CD4-positive, alpha-beta T cell treated with Interferon gamma for 1 hour (primary cell): ENCODE results near the gene VAMP8.
"Not testable (repeated sequence)": the region's sequence is repeated elsewhere in the genome, so short reads cannot be mapped to it uniquely, and the experiment has no call there.

Source experiments
- DNase-seq: peaks from one replicate; pipeline ENCODE4 v3.0.0-alpha.2; 2020

Gene VAMP8

GRCh38 chr2:85583667-85584353 is 6.4 kb downstream of the VAMP8 start:
- no peak for DNase-seq

- DNase-seq = no peak
Measured at GRCh38 chr2:85584354-85584856, 7.0 kb downstream of the VAMP8 start, which contains the start of gene VAMP5. Gene VAMP5 (plus strand): TSS chr2:85584431. CDS start chr2:85584491, 60 bp downstream.

DNA sequence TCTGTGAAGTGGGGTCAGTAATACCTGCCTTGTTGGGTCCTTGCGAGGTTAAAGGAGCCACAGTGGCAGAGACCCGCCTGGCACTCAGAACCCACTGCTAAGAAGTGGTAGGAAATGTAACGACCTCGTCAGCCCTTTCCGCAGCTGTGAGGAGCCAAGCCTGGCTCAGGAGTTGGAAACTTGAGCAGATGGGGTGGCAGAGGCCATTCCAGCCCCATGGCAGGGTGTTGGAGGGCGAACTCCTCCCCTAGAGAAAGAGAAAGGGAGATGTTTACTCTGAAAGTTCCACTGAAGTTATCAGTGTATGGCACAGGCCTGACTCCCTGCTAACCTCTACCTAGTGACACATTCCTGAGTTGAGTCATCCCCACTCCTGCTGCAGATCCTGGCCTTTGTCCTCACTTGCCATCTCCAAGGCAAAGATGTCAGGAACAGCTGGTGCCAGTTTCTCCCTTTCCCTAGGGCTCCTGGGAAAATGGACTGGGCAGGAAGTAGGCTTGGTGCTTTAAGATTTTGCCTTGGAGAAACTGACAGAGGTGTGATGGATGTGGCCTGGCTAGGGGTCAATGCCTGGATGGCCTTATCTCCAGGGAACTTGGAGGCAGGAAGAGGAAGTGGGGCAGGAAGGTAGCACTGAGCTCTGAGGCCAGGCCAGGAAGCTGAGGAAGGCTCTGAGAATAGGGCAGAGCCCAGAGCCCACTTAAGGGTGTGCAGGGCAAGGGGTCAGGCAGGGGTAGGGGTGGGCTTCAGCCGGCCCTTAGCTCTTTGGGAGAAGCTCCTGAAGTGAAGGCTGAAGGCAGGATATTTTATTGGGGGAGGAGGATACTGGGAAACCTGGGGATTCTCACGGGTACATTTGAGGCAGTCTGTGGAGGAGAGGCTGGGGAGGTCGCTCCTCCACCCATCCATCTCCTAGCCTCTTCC is 7.7 kb downstream of the VAMP8 start:
- DNase-seq = no peak

DNA sequence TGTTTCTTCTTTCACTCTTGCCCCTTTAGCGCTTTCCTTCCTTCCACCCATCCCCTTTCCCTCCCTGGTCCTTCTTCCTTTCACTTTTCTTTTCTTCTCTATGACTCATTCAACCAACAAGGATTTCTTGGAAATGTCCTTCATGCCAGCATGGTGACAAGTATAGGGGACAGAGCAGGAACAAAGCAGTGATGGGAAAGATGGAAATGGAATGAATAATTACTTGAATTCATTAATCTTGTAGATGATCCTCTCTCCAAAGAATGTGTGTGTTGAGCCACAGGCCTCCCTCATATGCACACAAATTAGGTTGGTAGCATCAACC is 8.4 kb downstream of the VAMP8 start:
- no peak for DNase-seq

GRCh38 chr2:85588236-85588635 is 10.8 kb downstream of the VAMP8 start:
- DNase-seq = no peak

GRCh38 chr2:85588645-85589044 is 11.3 kb downstream of the VAMP8 start:
- no peak for DNase-seq

GRCh38 chr2:85589181-85589580 is 11.8 kb downstream of the VAMP8 start:
- no peak for DNase-seq

DNA sequence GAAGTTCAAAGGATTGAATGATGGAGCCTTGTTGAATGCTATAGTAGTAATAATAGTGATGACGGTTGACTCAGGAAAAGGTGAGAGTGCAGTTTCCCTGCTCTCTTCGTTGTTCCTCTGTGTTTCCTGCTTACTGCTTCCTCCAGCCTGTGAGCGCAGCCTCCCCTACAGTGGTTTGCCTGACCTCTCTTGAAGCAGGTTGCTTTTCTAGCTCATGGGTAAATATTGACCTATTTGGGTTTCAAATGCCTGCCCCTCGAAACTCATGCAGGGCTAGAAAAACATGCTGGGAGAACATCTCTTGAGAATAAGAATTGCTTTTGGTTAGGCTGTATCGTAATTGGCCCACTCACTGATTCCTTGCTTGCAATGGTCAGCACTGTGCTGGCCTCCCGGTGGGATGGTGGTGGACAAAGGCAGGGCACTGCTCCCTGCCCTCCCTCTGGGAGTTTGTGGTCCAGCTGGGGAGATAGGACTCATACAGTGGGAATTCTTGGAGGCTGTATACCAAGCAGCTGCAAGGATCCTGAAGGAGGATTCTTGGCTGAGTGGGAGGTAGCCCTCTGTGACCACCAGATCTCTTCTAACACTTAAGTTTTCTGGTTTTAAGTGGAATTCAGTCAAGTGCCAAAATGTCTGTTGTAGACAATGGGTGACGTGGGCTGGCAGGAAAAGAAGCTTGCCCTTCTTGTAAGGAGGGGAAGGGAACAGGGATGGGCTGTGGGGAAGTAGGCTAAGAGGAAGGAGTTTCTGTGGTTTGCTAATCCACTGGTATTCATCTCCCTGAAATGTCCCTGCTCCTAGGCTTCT is 12.8 kb downstream of the VAMP8 start:
- peak; percentile 42 for DNase-seq

DNA sequence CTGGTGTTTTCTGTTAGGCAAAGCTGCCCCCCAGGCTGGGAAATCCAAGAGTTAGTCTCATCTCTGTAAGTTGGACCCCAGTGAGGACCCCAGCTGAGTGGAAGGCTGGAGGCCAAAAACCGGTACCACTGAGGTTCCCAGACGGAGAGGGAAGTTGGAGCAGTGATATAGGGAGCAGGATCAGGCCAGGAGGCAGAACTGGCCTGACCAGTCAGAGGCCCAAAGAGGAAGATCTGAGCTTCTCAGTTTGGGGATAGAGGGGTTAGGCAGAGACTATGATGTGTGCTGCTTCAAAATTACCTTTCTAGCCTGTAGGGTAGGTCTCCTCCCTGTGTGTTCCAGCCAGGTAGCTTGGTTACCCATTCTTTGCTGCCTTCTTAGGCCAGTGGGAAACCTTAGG is 13.6 kb downstream of the VAMP8 start:
- no peak for DNase-seq

GRCh38 chr2:85591563-85591962 is 14.2 kb downstream of the VAMP8 start:
- DNase-seq = no peak

DNA sequence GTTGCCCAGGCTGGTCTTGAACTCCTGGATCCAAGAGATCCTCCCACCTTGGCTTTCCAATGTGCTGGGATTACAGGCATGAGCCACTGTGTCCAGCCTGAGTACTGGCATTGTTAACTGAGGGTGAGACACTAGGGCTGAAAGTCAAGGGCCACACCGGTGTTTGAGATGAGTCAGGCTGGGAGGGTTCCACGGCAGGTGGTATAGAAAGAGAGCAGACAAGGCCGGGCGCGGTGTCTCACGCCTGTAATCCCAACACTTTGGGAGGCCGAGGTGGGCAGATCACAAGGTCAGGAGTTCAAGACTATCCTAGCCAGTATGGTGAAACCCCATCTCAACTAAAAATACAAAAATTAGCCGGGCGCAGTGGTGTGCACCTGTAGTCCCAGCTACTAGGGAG is 14.9 kb downstream of the VAMP8 start:
- not testable (repeated sequence) for DNase-seq

GRCh38 chr2:85593023-85593422 is 15.6 kb downstream of the VAMP8 start:
- no peak for DNase-seq

GRCh38 chr2:85594715-85595300 is 17.4 kb downstream of the VAMP8 start:
- DNase-seq = no peak

DNA sequence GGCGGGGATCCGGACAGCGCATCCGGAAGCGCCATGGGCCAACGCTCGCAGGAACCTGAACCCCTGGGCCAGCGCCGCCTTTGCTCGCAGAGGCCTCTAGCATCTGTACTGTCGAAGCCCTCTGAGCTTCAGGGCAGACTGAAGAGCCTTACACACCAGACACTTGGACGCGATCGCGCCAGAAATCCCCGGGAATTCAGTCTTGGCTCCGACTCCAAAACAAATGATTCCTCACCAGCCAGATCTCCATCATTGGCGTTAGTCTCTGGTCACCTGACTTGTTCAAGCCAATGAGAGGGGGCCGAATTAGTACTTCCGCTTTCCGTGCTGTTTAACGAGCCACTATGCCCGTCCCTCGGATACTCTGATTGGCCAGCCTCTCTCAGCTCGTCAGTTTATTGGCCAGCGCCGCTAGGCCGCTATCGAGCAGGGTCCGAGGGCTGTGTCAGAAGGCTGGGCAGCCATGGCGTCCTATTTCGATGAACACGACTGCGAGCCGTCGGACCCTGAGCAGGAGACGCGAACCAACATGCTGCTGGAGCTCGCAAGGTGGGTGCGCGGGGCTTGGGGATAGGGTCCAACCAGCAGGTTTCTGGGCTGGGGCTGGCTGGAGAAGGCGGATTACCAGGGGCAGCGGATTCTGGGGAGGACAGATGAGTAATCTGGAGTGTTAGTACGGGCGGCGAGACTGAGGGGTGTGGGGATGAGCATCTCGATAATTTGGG is 18.1 kb downstream of the VAMP8 start, which contains the start of gene RNF181:
RNF181 (plus strand) TSS at position 445 of the 725 bp plus-strand sequence; CDS start at position 464, 19 bp downstream.
- peak; percentile 93 for DNase-seq

DNA sequence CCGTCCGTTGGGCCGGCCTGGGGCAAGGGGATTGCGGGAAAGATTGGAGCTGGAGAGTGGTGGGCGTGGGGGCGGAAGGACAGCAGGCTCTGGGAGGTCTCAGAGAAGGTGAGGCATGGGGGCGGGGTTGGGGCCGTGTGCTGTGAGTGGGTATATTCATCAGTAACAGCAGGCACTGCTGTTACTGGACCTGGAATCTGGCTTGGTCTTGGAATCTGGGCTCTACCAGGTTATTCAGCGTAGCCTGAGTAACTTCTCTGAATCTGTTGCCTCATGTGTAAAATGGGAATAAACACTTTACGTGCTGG is 18.6 kb downstream of the VAMP8 start:
- DNase-seq = no peak

DNA sequence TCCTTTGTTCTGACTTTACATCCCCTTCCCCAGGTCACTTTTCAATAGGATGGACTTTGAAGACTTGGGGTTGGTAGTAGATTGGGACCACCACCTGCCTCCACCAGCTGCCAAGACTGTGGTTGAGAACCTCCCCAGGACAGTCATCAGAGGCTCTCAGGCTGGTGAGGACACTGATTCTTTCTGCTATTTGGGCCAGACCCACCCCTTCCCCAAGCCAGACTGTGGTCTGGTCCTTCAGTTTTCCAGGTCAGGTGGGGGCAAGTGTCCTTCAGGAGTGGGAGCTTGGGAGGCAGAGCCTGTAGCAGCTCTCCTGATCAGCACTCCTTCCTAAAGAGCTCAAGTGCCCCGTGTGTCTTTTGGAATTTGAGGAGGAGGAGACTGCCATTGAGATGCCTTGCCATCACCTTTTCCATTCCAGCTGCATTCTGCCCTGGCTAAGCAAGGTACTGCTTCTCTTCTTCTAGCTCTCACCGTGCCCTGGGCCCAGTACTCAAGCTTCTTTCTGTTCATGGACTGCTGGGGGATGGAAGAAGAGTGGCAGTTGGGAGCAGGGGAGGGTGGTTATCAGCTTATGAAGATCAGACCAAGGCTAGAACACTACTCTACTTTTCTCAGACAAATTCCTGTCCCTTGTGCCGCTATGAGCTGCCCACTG is 19.2 kb downstream of the VAMP8 start:
- no peak for DNase-seq

GRCh38 chr2:85597241-85597640 is 19.9 kb downstream of the VAMP8 start:
- no peak for DNase-seq

DNA sequence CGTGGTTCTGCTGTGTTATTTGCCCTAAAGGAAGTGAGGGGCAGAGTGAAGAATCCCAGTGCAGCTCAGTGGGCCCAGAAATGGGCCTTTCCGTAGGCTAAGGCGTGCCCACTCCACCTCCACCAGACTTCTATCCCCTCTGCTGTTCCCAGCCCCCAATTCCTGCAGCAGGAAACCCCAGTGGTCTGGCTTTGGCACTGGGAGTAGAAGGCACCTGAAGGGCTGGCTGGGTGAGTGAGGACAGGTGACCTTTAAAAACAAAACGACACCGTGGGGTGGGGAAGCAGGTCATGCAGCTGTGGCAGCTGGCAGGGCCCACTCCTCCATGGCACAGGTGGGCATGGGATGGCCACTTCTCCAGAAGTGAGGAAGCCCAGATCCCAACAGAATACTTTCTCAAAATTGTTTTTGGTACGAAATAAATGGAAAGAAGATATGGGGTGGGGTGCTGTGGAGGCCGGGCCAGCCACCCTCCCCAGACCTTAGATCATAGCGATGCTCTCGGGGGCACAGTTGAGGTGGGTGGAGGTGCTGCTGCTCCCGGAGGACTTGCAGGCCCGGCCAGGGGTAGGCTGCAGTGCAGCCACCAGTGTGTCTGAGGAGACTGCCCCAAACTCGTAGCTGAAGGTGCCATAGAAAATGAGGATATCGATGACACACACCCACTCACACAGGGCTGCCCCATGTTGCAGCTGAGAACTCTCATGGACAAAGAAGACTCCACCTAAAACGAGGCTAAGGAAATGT is 21.4 kb downstream of the VAMP8 start:
- no peak for DNase-seq

DNA sequence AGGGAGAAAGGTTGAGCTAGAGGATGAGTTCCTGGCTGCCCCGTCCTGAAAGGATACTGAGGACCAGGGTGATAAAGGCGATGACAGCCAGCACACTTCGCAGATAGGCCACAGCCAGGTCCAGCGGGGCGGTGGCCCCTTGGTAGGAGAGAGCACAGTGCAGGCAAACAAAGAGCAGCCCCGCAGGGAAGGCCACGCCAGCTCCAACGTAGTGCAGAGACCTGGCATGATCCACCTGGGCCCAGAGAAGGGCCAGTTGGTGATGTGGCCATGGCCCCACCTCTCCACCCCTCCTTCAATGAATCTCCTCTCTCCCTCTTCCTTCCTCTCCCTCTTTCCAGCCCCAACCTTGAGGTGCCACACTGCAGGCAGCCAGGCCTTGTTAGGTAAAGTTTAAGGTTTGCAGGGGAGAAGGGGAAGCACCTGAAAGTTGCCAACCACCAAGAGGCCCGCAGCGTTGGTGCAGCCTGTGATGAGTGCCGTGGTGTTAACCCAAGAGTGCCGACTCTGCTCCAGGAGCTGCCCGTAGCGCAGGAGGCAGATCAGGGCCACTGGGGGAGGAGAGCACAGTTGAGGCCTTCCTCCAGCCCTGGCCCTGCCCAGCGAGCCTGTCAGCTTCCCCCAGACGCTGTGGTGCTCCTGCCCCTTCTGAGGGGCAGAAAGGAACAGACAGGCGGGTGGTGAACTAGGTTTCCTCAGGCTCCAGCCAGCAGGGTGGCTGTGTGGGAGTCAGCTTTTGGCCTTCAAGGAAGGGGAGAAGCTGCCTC is 22.3 kb downstream of the VAMP8 start:
- DNase-seq = no peak

GRCh38 chr2:85600235-85600575 is 22.8 kb downstream of the VAMP8 start:
- DNase-seq = no peak
